NB4 (cell line): ENCODE measurements around the gene PTGES3.

ENCODE experiments used
- DNase-seq: peaks from one replicate; pipeline ENCODE4 v3.0.0; 2010; ENCODE audit warnings: low read depth
- H3K4me3 ChIP-seq: one replicate; pipeline ENCODE4 v1.5.1; 2011; ENCODE audit warnings: mild to moderate bottlenecking, low read depth, low read length, moderate library complexity
- CTCF ChIP-seq: IDR thresholded peaks from one replicate; pipeline ENCODE4 v1.5.1; 2012; ENCODE audit warnings: low read depth, low read length
- MAX ChIP-seq: IDR thresholded peaks from 2 replicates; pipeline ENCODE4 v1.6.1; 2011; ENCODE audit warnings: low read depth, low read length
- MYC ChIP-seq: IDR thresholded peaks from 2 replicates; pipeline ENCODE4 v1.6.1; 2011; ENCODE audit warnings: low read depth, low read length
- POLR2A ChIP-seq: IDR thresholded peaks from 2 replicates; pipeline ENCODE4 v1.6.1; 2011; ENCODE audit warnings: mild to moderate bottlenecking; ENCODE audit not compliant: insufficient read length; ENCODE audit errors: extremely low read depth

Gene PTGES3

GRCh38 chr12:56699020-56699661 lies 11.1 kb upstream of the PTGES3 start:
- H3K4me3 ChIP-seq: no peak overlapping the region
- TF ChIP-seq CTCF: no peak
- TF ChIP-seq POLR2A: no peak
- TF ChIP-seq MYC: peak; percentile 67
- peak; percentile 78 for DNase-seq

GRCh38 chr12:56695327-56696101 lies 7.4 kb upstream of the PTGES3 start:
- DNase-seq: no peak
- TF ChIP-seq MYC (no peak), POLR2A (no peak), CTCF (no peak), MAX (no peak)

GRCh38 chr12:56694161-56694560 lies 6.1 kb upstream of the PTGES3 start:
- no peak for DNase-seq
- TF ChIP-seq CTCF (no peak), MYC (no peak), MAX (no peak), POLR2A (no peak)

More at GRCh38 chr12:56695327-56696101, 7.4 kb upstream of the PTGES3 start:
- no peak overlapping the region for H3K4me3 ChIP-seq

GRCh38 chr12:56688846-56689109 lies 694 bp upstream of the PTGES3 start:
- DNase-seq: no peak
- peak overlapping the region; percentile 63 for H3K4me3 ChIP-seq
- no peak for TF ChIP-seq MYC
- no peak for TF ChIP-seq MAX
- no peak for TF ChIP-seq CTCF

More at GRCh38 chr12:56694161-56694560, 6.1 kb upstream of the PTGES3 start:
- no peak overlapping the region for H3K4me3 ChIP-seq

GRCh38 chr12:56687223-56688128 lies 608 bp downstream of the PTGES3 start:
- peak; percentile 72 for DNase-seq
- TF ChIP-seq MYC: 0 out of 2 replicates have a peak, but pooled peaks have one; percentile 20
- TF ChIP-seq POLR2A: peak; percentile 42
- TF ChIP-seq CTCF: no peak
- 0 out of 2 replicates have a peak, but pooled peaks have one; percentile 10 for TF ChIP-seq MAX
- H3K4me3 ChIP-seq: peak overlapping the region; percentile 98
